PC-9 (cell line): Measurements from ENCODE around the gene MCHR2.

Experiments used
- CTCF ChIP-seq: fragments of 200-600 bp; sonication (generic); conservative IDR thresholded peaks from 2 replicates; pipeline ENCODE4 v1.6.1; 2017; ENCODE audit warnings: mixed run types, antibody characterized with exemption, mild to moderate bottlenecking, moderate library complexity
- EZH2 ChIP-seq: fragments of 200-600 bp; sonication (generic); IDR thresholded peaks from 2 replicates; pipeline ENCODE4 v1.8.0; 2017; ENCODE audit warnings: antibody characterized with exemption, low read depth

DNA sequence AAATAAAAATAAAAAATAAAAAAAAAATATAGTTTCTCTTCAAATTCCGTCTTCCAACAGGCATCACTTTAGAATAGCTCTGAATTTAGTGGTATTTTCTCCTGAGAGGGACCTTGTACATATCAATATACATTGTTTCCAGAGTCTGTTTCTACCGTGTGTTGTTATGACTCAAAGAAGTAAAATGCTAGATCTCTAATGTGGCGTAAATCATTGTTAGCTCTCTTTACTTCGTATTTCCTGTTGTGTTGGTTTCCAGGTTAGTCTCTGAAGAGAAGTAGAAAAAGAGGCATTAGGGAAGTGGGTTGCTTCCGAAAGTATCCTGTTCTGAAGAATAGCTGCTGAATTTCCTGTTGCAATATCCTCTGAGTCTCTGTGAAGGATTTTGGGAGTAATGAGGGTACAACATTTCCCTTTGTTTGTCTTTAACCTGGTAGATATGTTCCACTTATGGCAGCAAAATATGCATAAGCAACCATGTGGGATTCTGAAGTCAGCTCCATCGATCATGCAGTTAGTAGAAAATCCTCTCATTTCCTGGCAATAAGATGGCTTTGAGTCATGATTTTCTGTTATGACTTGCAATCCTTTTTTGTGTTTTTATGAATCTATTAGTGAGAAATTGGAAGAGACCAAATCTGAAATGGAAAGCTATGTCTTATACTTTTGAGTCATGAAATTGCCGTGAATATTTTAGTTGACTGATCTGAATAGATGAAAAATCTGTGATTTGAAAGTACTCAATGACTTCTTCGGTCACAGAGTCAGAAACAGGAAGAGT, 42.0 kb upstream of the MCHR2 start:
- TF ChIP-seq CTCF (no peak), EZH2 (no peak)
